Measurements from ENCODE around the gene RPTOR.

RPTOR gene

DNA sequence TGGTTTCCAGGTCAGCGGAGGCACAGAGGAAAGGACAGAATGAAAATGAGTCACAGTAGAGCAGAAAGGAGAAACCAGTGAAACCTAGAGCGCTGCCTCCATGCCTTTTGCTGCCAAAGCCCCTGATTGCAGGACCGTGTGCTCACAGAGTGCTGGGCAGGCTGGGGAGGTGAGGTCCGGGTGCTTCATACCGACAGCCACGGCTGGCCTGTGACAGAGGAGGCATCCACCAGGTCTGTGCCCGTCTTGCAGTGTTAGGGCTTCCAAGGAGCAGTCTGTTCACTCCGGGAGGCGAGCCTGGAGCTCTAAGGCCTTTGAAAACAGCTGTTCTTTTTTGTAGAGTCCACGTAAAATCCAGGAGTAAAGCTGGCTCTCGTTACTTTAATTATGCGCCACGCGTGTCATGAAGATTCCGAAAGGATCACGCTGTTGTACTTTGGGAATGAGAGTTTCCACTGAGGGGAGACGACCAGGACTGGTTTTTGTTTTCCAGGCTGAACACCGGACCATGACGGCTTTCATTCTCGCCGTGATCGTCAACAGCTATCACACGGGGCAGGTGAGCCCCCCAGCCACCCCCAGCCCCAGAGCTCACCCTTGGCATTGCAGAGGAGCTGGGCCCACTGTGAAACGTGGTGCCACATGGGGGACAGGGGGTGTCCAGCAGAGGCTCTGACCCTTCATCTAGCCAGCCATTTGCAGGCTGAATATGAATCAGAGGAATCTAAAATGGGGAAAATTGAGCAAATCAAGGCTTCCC, 338.5 kb downstream of the RPTOR start:
- Histone ChIP-seq H3K9ac (ENCODE audit: low read length) (no peak overlapping the region), H3K9me3 (ENCODE audit: insufficient read depth, low read length) (no peaks in the 10 kb centered on the region), H2AFZ (ENCODE audit: low read depth, low read length) (no peak overlapping the region), H3K27me3 (ENCODE audit: low read depth, low read length) (peaks cover 6% of the 10 kb centered on the region; the same call in 1 of the 2 replicates), H4K20me1 (ENCODE audit: insufficient read depth, low read length) (peaks cover 19% of the 10 kb centered on the region), H3K4me1 (ENCODE audit: low read length) (peaks cover 12% of the 10 kb centered on the region), H3K4me3 (ENCODE audit: low read length) (no peak overlapping the region), H3K36me3 (replicated peaks; ENCODE audit: low read depth, low read length) (peaks cover 34% of the 10 kb centered on the region), H3K79me2 (ENCODE audit: low read length) (no peaks in the 10 kb centered on the region), H3K4me2 (ENCODE audit: low read length) (no peak overlapping the region), H3K27ac (ENCODE audit: low read length) (no peak overlapping the region)
- no peak for TF ChIP-seq EZH2phosphoT487 (IDR thresholded peaks at IDR 0.05; ENCODE audit: low read depth)
- TF ChIP-seq, protein P1, sequence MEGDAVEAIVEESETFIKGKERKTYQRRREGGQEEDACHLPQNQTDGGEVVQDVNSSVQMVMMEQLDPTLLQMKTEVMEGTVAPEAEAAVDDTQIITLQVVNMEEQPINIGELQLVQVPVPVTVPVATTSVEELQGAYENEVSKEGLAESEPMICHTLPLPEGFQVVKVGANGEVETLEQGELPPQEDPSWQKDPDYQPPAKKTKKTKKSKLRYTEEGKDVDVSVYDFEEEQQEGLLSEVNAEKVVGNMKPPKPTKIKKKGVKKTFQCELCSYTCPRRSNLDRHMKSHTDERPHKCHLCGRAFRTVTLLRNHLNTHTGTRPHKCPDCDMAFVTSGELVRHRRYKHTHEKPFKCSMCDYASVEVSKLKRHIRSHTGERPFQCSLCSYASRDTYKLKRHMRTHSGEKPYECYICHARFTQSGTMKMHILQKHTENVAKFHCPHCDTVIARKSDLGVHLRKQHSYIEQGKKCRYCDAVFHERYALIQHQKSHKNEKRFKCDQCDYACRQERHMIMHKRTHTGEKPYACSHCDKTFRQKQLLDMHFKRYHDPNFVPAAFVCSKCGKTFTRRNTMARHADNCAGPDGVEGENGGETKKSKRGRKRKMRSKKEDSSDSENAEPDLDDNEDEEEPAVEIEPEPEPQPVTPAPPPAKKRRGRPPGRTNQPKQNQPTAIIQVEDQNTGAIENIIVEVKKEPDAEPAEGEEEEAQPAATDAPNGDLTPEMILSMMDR (IDR thresholded peaks at IDR 0.05; ENCODE audit: low read depth, low read length) = no peak

DNA sequence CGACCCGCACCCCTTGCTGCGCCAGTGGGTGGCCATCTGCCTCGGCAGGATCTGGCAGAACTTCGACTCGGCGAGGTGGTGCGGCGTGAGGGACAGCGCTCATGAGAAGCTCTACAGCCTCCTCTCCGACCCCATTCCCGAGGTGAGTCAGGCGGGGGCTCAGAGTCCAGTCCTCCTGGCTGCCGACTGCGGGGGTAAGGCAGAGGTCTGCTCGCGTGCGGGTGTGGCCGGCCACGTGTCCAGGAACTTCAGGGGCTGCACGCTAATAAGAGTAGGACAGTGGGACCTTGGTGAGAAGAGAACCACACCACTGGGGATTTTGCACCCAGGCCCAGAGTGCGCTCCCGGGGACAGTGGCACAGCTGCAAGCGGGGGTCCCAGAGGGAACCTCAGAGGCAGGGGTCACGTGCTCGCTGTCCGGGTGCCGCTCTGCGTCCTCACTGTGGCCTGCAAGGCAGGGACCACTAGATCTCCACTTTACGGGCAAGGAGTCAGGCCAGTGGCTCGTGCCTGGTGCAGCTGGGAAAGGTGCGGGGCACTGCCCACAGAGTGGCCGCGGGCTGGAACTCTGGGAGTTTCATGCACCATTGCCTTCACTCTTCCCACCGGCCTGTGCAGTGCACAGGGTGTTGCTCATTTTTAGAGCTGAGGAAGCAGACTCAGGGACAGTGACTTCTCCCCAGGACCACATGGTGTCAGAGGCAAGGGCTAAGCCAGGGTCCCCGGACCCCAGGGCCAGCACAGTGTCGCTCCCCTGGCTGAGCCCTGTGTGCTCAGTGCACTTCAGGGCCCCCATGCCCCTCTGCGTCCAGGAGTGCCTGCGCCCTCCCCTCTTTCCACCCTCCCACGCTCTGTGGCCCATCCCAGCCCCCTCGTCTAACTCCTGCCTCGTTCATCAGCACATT, 339.4 kb downstream of the RPTOR start:
- Histone ChIP-seq H3K9me3 (ENCODE audit: insufficient read depth, low read length) (no peaks in the 10 kb centered on the region), H3K79me2 (ENCODE audit: low read length) (no peaks in the 10 kb centered on the region), H3K27ac (ENCODE audit: low read length) (no peak overlapping the region), H2AFZ (ENCODE audit: low read depth, low read length) (no peak overlapping the region), H3K36me3 (replicated peaks; ENCODE audit: low read depth, low read length) (peaks cover 36% of the 10 kb centered on the region), H3K4me3 (ENCODE audit: low read length) (no peak overlapping the region), H3K4me1 (ENCODE audit: low read length) (peaks cover 11% of the 10 kb centered on the region), H3K27me3 (ENCODE audit: low read depth, low read length) (no peaks in the 10 kb centered on the region; the same call in 1 of the 2 replicates), H3K4me2 (ENCODE audit: low read length) (no peak overlapping the region), H4K20me1 (ENCODE audit: insufficient read depth, low read length) (peaks cover 13% of the 10 kb centered on the region; the same call in 1 of the 2 replicates), H3K9ac (ENCODE audit: low read length) (no peak overlapping the region)
- TF ChIP-seq, protein P1 (IDR thresholded peaks at IDR 0.05; ENCODE audit: low read depth, low read length) = no peak
- no peak for TF ChIP-seq EZH2phosphoT487 (IDR thresholded peaks at IDR 0.05; ENCODE audit: low read depth)

DNA sequence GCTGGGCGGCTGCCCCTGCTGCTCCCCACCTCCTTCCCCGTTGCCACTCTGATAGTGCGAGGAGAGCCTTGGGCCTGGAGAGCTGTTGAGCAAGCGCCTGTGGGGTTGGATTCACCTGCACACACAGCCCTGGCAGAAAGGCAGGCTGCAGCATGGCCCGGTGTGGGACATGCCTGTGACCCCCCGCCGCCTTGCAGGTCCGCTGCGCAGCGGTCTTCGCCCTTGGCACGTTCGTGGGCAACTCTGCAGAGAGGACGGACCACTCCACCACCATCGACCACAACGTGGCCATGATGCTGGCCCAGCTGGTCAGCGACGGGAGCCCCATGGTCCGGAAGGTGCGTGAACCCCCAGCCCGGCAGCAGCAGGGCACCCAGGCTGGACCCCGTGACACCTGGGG, 340.2 kb downstream of the RPTOR start:
- no peak for TF ChIP-seq EZH2phosphoT487 (IDR thresholded peaks at IDR 0.05; ENCODE audit: low read depth)
- TF ChIP-seq, protein P1 (IDR thresholded peaks at IDR 0.05; ENCODE audit: low read depth, low read length) = no peak
- Histone ChIP-seq H3K4me1 (ENCODE audit: low read length) (peaks cover 6% of the 10 kb centered on the region), H2AFZ (ENCODE audit: low read depth, low read length) (no peak overlapping the region), H3K4me2 (ENCODE audit: low read length) (no peak overlapping the region), H3K4me3 (ENCODE audit: low read length) (no peak overlapping the region), H3K9ac (ENCODE audit: low read length) (no peak overlapping the region), H4K20me1 (ENCODE audit: insufficient read depth, low read length) (peaks cover 8% of the 10 kb centered on the region; the same call in 1 of the 2 replicates), H3K27ac (ENCODE audit: low read length) (no peak overlapping the region), H3K27me3 (ENCODE audit: low read depth, low read length) (no peaks in the 10 kb centered on the region), H3K36me3 (replicated peaks; ENCODE audit: low read depth, low read length) (peaks cover 40% of the 10 kb centered on the region), H3K9me3 (ENCODE audit: insufficient read depth, low read length) (no peaks in the 10 kb centered on the region), H3K79me2 (ENCODE audit: low read length) (no peaks in the 10 kb centered on the region)
